ENCODE results near the gene CTSZ.

GRCh38 chr20:59031564-59032022 is 24.5 kb upstream of the CTSZ start:
- TF ChIP-seq CTCF (IDR thresholded peaks at IDR 0.05; ENCODE audit: borderline replicate concordance, extremely low read depth, low read length, poor library complexity, severe bottlenecking) (no peak), EZH2 (IDR thresholded peaks at IDR 0.05; ENCODE audit: borderline replicate concordance, low read depth, low read length, severe bottlenecking) (no peak)

Measured in DND-41 (cell line).